ENCODE measurements around the gene IRF4.

Gene IRF4

DNA sequence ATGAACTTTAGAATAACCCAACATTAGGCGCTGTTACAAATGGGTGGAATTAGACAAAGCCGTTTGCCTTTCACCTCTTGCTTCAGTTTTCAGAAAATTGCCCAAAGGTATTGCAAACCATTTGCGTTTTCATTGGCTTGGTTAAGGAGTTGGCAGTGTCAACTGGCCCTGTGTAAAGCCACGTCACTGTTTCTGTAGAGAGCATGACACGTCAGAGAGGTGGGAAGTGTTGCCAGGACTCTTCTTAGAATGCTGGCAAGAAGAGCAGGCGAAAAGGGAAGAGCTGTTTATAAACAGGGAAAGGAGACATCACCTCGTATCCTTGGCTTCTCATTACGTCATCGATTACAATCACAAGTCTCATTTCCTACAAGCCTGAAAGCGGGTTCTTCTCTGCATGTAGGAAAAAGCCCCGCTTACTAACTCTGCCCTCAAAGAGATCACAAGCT is 4.2 kb upstream of the IRF4 start:
- H3K9me3 Mint-ChIP-seq = no peaks in the 10 kb centered on the region
- H3K27me3 Mint-ChIP-seq (ENCODE audit: low read depth, poor library complexity) = peaks cover 84% of the 10 kb centered on the region
- peaks cover 20% of the 10 kb centered on the region for H3K4me1 Mint-ChIP-seq
- H3K27ac Mint-ChIP-seq = no peak overlapping the region
- TF ChIP-seq, protein P1, sequence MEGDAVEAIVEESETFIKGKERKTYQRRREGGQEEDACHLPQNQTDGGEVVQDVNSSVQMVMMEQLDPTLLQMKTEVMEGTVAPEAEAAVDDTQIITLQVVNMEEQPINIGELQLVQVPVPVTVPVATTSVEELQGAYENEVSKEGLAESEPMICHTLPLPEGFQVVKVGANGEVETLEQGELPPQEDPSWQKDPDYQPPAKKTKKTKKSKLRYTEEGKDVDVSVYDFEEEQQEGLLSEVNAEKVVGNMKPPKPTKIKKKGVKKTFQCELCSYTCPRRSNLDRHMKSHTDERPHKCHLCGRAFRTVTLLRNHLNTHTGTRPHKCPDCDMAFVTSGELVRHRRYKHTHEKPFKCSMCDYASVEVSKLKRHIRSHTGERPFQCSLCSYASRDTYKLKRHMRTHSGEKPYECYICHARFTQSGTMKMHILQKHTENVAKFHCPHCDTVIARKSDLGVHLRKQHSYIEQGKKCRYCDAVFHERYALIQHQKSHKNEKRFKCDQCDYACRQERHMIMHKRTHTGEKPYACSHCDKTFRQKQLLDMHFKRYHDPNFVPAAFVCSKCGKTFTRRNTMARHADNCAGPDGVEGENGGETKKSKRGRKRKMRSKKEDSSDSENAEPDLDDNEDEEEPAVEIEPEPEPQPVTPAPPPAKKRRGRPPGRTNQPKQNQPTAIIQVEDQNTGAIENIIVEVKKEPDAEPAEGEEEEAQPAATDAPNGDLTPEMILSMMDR (IDR thresholded peaks at IDR 0.05) = no peak
- H3K4me3 Mint-ChIP-seq = no peak overlapping the region
- no peaks in the 10 kb centered on the region for H3K36me3 Mint-ChIP-seq (ENCODE audit: low read depth)
- no peak for DNase-seq

- no peak overlapping the region for H3K4me3 Mint-ChIP-seq
- H3K36me3 Mint-ChIP-seq (ENCODE audit: low read depth) = no peaks in the 10 kb centered on the region
Observed at GRCh38 chr6:388202-388903, 3.2 kb upstream of the IRF4 start.

DNA sequence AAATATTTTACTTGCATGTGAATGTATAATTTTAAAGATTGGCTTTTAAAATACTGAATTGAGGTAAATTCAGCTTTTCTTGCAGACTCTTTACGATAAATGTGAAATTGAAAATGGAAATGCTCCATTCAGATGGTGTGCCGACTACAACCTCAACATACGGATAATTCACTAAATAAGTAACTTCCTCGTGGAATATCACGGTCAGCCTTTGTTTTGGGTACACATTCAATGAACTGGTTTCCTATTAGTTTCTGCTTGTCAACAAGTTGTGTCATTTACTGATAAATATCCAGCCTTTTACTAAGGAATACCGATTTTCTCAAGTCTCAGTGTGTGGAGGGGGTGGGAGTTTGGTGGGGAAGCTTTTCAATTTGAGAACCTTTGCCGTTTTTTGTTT is 2.4 kb upstream of the IRF4 start:
- no peak overlapping the region for H3K27ac Mint-ChIP-seq
- H3K4me3 Mint-ChIP-seq = no peak overlapping the region
- H3K36me3 Mint-ChIP-seq (ENCODE audit: low read depth) = no peaks in the 10 kb centered on the region
- H3K4me1 Mint-ChIP-seq = peaks cover 18% of the 10 kb centered on the region
- TF ChIP-seq, protein P1 (IDR thresholded peaks at IDR 0.05) = no peak
- DNase-seq = no peak
- peaks cover 96% of the 10 kb centered on the region for H3K27me3 Mint-ChIP-seq (ENCODE audit: low read depth, poor library complexity)
- H3K9me3 Mint-ChIP-seq = no peaks in the 10 kb centered on the region

More at GRCh38 chr6:388202-388903, 3.2 kb upstream of the IRF4 start:
- H3K27me3 Mint-ChIP-seq (ENCODE audit: low read depth, poor library complexity) = peaks cover 91% of the 10 kb centered on the region
- H3K27ac Mint-ChIP-seq = no peak overlapping the region
- TF ChIP-seq, protein P1 (IDR thresholded peaks at IDR 0.05) = no peak
- DNase-seq = no peak
- peaks cover 18% of the 10 kb centered on the region for H3K4me1 Mint-ChIP-seq
- H3K9me3 Mint-ChIP-seq = no peaks in the 10 kb centered on the region

- H3K36me3 Mint-ChIP-seq (ENCODE audit: low read depth) = no peaks in the 10 kb centered on the region
- H3K27me3 Mint-ChIP-seq (ENCODE audit: low read depth, poor library complexity) = peaks cover 96% of the 10 kb centered on the region
- no peaks in the 10 kb centered on the region for H3K9me3 Mint-ChIP-seq
Observed at GRCh38 chr6:389622-390021, 1.9 kb upstream of the IRF4 start.

DNA sequence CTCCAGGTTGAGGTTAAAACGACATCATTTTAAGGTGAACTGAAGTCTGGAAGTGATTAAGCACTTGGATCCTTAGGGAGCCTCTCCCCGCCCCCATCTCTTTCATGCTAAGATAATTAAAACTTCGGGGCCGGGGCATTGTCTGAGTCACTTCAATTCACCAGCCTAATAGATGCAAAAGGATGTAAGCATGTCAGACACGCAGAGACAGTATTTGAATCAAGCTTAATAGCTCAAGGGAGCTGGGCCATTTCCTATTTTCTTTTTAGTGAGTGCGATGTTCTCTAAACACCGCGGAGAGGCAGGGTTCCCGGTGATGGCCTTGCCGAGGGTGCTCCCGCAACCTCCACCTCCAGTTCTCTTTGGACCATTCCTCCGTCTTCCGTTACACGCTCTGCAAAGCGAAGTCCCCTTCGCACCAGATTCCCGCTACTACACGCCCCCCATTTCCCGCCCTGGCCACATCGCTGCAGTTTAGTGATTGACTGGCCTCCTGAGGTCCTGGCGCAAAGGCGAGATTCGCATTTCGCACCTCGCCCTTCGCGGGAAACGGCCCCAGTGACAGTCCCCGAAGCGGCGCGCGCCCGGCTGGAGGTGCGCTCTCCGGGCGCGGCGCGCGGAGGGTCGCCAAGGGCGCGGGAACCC is 516 bp upstream of the IRF4 start:
- no peak overlapping the region for H3K27ac Mint-ChIP-seq
- H3K36me3 Mint-ChIP-seq (ENCODE audit: low read depth) = no peaks in the 10 kb centered on the region
- H3K9me3 Mint-ChIP-seq = no peaks in the 10 kb centered on the region
- peak overlapping the region; percentile 78 for H3K4me3 Mint-ChIP-seq
- peaks cover 15% of the 10 kb centered on the region for H3K4me1 Mint-ChIP-seq
- DNase-seq = no peak
- TF ChIP-seq, protein P1 (IDR thresholded peaks at IDR 0.05) = no peak
- peaks cover 100% of the 10 kb centered on the region for H3K27me3 Mint-ChIP-seq (ENCODE audit: low read depth, poor library complexity)

More at GRCh38 chr6:389622-390021, 1.9 kb upstream of the IRF4 start:
- TF ChIP-seq, protein P1 (IDR thresholded peaks at IDR 0.05) = no peak
- Mint-ChIP-seq H3K27ac (no peak overlapping the region), H3K4me3 (no peak overlapping the region), H3K4me1 (peaks cover 15% of the 10 kb centered on the region)
- DNase-seq = no peak
